ENCODE results near the gene ATG16L2. TPM values are rescaled to one million over a fixed set of nuclear protein-coding genes. Genes with fewer than 3 reads are reported as not detected.
"Not testable (repeated sequence)": the region's sequence is repeated elsewhere in the genome, so short reads cannot be mapped to it uniquely, and the experiment has no call there.

ATG16L2 gene
- total RNA-seq, 6 experiments from 2014 or later: 8.6 to 23.8 (median 15.4) TPM

DNA sequence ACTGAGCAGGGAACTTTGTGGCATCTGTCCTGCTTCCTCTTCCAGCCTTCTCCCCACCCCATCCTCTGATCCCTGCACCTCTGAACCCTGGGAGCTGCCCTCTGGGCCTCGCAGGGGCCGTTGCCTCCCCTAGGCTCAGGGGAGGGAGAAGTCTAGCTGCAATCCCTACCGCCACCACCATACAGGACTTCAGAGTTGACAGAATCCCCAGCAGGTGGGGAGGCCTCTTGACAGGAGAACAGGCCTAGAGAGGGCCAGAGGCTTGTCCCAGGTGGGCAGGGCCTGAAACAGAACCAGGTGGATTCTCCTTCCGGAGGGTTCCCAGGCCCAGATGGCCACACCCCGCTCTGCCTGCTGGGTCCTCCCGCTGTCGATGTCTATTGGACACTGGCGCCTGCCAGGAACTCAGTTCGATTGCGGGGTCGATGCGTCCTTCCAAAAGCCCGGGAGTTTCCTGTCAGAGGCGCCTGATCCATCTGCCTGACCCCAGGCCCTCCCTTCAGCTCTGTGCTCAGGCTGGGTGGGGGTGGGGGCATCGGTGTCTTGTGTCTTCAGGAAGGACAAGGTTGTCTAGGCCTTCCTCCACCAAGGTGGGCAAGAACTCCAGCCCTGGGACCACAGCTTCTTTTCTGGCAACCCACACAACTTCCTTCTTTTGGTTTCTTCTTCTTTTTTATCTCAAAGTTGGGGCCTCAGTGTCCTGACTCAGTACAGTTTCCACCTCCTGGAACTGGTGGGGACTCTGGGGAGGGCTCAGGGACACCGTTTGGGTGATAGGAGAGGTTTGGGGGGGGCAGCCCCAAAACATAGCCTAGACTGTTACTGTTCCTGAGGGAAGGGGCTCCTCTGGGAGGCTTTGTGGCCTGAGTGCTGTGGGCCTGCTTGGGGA, 26.8 kb upstream of the ATG16L2 start:
- intact Hi-C loops (cut with DNase I): loop anchor here in 1 of 2 donors (5.0 kb wide), 1 partner anchor 60 kb away; no protein-coding TSS in a partner anchor
- WGBS (ENCODE audit: insufficient coverage, low coverage, low lambda C conversion rate, missing lambda C conversion rate): 8% methylated on average over 2 of the region's 16 CpGs
- peak; percentile 90 to 95 (median 95) for DNase-seq
- H3K4me3 ChIP-seq: peak overlapping the region in 2 of 3 donors; percentile 18 to 26
- H3K27me3 ChIP-seq: no peaks in the 10 kb centered on the region
- H3K36me3 ChIP-seq: no peaks in the 10 kb centered on the region
- H3K4me1 ChIP-seq: peaks cover 0 to 55% (median 24%) of the 10 kb centered on the region in 4 donors
- H3K9me3 ChIP-seq: no peaks in the 10 kb centered on the region
- peak; percentile 86 to 92 (median 87) for ATAC-seq
- peak; percentile 22 to 65 (median 34) for TF ChIP-seq CTCF (IDR thresholded peaks at IDR 0.05)
- TF ChIP-seq POLR2A (IDR thresholded peaks at IDR 0.05): peak; percentile 62
- H3K27ac ChIP-seq: peak overlapping the region; percentile 67 to 71 (median 68)

DNA sequence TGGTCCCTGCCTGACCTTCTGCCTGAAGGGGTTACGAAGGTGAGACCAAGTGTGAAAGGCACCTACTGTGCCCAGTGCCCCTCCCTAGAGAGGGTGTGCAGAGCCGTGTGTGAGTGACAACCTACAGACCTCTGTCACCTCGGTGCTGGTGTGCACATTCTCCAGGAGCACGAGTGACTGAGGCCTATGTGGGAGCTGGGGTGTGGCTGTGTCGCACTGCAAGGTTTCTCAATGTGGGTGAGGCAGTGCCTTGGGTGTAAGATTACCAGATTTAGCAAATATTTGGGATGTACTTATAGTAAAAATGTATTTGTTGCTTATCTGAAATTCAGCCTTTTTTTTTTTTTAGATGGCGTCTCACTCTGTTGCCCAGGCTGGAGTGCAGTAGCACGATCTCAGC, 26.0 kb upstream of the ATG16L2 start:
- no peak for DNase-seq
- WGBS (ENCODE audit: insufficient coverage, low coverage, low lambda C conversion rate, missing lambda C conversion rate): 49% methylated on average over 6 of the region's 7 CpGs
- Histone ChIP-seq H3K4me3 (no peak overlapping the region), H3K4me1 (peaks cover 0 to 52% (median 22%) of the 10 kb centered on the region in 4 donors), H3K9me3 (no peaks in the 10 kb centered on the region), H3K27me3 (no peaks in the 10 kb centered on the region), H3K36me3 (no peaks in the 10 kb centered on the region), H3K27ac (peak overlapping the region; percentile 67 to 71 (median 68))
- ATAC-seq: peak in 1 of 4 donors; percentile 5
- intact Hi-C loops (cut with DNase I): loop anchor here in 1 of 2 donors (5.0 kb wide), 1 partner anchor 61 kb away; no protein-coding TSS in a partner anchor
- no peak for TF ChIP-seq POLR2A (IDR thresholded peaks at IDR 0.05)

DNA sequence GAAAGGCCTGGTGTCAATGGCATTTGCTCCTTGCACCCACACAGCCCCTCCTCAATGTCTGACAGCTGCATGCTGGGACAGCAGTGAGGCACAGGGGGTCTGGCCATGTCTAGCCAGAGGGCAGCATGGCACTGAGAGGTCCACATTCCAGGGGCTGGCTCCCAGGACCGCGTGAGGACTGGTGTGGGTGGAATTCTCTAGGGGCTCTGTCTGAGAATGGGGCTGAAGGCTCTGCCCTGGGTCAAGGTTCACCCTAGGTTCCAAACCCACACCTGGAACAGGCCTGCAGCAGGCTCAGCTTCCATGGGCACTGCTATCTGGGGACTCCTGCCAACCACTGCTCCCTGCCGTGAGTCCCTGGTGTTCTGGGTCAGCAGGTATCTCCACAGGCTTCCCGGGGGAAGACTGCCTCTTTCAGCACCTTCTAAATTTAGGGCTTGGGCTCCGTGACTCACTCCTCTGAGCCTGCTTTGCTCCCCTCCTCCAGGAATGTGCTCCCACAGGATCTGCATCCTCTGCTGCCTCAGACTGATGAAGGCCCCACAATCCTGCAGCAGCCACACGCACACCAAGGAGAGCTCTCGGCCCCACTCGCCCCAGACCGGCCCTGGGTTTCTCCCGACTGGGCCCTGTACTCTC, 24.6 kb upstream of the ATG16L2 start:
- H3K27ac ChIP-seq: peak overlapping the region in 2 of 3 donors; percentile 48 to 57
- WGBS (ENCODE audit: insufficient coverage, low coverage, low lambda C conversion rate, missing lambda C conversion rate): 27% methylated on average over 9 of the region's 10 CpGs
- DNase-seq (peak; percentile 45 to 88 (median 81)), ATAC-seq (peak; percentile 3 to 34 (median 32))
- no peaks in the 10 kb centered on the region for H3K9me3 ChIP-seq
- H3K27me3 ChIP-seq: no peaks in the 10 kb centered on the region
- H3K4me3 ChIP-seq: no peak overlapping the region
- TF ChIP-seq CTCF (IDR thresholded peaks at IDR 0.05) (no peak), POLR2A (IDR thresholded peaks at IDR 0.05) (no peak)
- intact Hi-C loops (cut with DNase I): loop anchor here (5.0 kb wide), 1 partner anchor 62 kb away; no protein-coding TSS in a partner anchor
- H3K36me3 ChIP-seq: no peaks in the 10 kb centered on the region
- peaks cover 0 to 58% (median 24%) of the 10 kb centered on the region in 4 donors for H3K4me1 ChIP-seq

DNA sequence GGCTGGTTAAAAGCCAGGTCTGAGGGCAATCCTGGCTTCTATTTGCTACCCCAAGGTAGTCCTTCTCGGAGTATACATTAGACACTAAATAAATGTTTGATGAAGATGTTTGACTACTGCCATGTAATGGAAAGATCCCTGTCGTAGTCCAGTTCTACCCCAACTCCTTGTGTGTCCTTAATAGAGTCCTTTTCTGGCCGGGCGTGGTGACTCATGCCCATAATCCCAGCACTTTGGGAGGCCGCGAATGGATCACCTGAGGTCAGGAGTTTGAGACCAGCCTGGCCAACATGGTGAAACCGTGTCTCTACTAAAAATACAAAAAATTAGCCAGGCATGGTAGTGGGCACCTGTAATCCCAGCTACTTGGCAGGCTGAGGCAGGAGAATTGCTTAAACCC, 23.0 kb upstream of the ATG16L2 start:
- H3K4me3 ChIP-seq, ATAC-seq, H3K9me3 ChIP-seq, DNase-seq, H3K27ac ChIP-seq, H3K36me3 ChIP-seq, H3K27me3 ChIP-seq: not testable (repeated sequence)
- H3K4me1 ChIP-seq: peaks cover 0 to 64% (median 23%) of the 10 kb centered on the region in 4 donors
- intact Hi-C loops (cut with DNase I): loop anchor here in 1 of 2 donors (5.0 kb wide), 1 partner anchor 64 kb away; no protein-coding TSS in a partner anchor
- WGBS (ENCODE audit: insufficient coverage, low coverage, low lambda C conversion rate, missing lambda C conversion rate): 74% methylated on average over 3 of the region's 7 CpGs

DNA sequence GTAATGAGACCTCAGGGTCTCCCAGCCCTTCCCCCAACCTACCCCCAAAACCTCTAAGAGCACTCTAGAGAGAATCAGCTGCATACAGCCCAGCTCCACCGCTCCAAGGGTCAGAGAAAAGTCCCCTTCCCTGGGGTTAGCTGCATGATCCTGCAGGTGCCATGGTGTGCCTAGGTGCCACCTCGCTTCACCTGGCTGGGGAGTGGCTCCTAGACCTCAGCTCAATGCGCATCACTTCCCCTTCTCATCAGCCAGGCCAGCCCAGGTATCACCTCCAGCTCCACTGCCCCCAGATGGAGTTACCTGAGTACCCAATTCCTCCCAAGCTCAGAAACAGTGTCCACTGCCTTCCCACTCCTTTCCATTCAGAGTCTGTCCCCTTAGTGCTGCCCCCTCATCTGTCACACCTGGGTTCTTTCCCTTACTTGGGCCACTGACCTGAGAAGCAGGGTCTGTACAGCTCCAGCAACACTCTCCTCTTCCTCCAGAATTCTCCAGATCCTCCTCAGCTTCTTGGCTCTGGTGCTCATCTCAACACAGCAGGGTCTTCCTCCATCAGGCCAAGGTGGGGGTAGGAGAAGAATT, 21.7 kb upstream of the ATG16L2 start:
- ATAC-seq (no peak), DNase-seq (no peak)
- TF ChIP-seq CTCF (IDR thresholded peaks at IDR 0.05) (no peak), POLR2A (IDR thresholded peaks at IDR 0.05) (no peak)
- H3K36me3 ChIP-seq: no peaks in the 10 kb centered on the region
- peak overlapping the region in 2 of 3 donors; percentile 80 to 84 for H3K27ac ChIP-seq
- no peaks in the 10 kb centered on the region for H3K9me3 ChIP-seq
- H3K4me3 ChIP-seq: no peak overlapping the region
- intact Hi-C loops (cut with DNase I): loop anchor here in 1 of 2 donors (5.0 kb wide), 1 partner anchor 65 kb away; no protein-coding TSS in a partner anchor
- H3K4me1 ChIP-seq: peaks cover 0 to 52% (median 17%) of the 10 kb centered on the region in 4 donors
- WGBS (ENCODE audit: insufficient coverage, low coverage, low lambda C conversion rate, missing lambda C conversion rate): no CpG with 5 or more reads among the region's 3 CpGs
- no peaks in the 10 kb centered on the region for H3K27me3 ChIP-seq
